GM23338 (cell line): ENCODE data around the gene DPP10. TPM values are rescaled to one million over a fixed set of nuclear protein-coding genes. Genes with fewer than 3 reads are reported as not detected.

Experiments used
- ATAC-seq: fragments of 200-7000 bp; cut with Tn5 transposase; 3 replicates; pipeline ENCODE4 v1.9.1; 2020
- DNase-seq: peaks from one replicate; pipeline ENCODE4 v3.0.0-alpha.2; 2015; ENCODE audit warnings: low spot score
- H2AFZ ChIP-seq: fragments of 200-600 bp; sonication (generic); 2 replicates; pipeline ENCODE4 v1.8.0; 2016; ENCODE audit warnings: antibody characterized with exemption, mild to moderate bottlenecking, moderate library complexity
- H3F3A ChIP-seq: fragments of 200-600 bp; sonication (generic); replicated peaks from 2 replicates; pipeline ENCODE4 v1.8.0; 2017; ENCODE audit warnings: antibody characterized with exemption, mixed run types, low read depth
- H3K27ac ChIP-seq: fragments of 200-600 bp; sonication (generic); 2 replicates; pipeline ENCODE4 v1.6.1; 2016; ENCODE audit warnings: low read depth
- H3K27me3 ChIP-seq: fragments of 200-600 bp; sonication (generic); 2 replicates; pipeline ENCODE4 v1.8.0; 2016; ENCODE audit warnings: mild to moderate bottlenecking, mixed run types, moderate library complexity; ENCODE audit not compliant: insufficient read depth
- H3K36me3 ChIP-seq: fragments of 200-600 bp; sonication (generic); 2 replicates; pipeline ENCODE4 v1.8.0; 2016; ENCODE audit warnings: mild to moderate bottlenecking; ENCODE audit not compliant: insufficient read depth
- H3K4me1 ChIP-seq: fragments of 200-600 bp; sonication (generic); 2 replicates; pipeline ENCODE4 v1.8.0; 2016; ENCODE audit warnings: mild to moderate bottlenecking, moderate library complexity; ENCODE audit not compliant: insufficient read depth
- H3K4me2 ChIP-seq: fragments of 200-600 bp; sonication (generic); 2 replicates; pipeline ENCODE4 v1.7.1; 2017; ENCODE audit warnings: mixed run types
- H3K4me3 ChIP-seq: fragments of 200-600 bp; sonication (generic); 2 replicates; pipeline ENCODE4 v1.6.1; 2016; ENCODE audit warnings: mixed run types
- H3K79me2 ChIP-seq: fragments of 200-600 bp; sonication (generic); replicated peaks from 2 replicates; pipeline ENCODE4 v1.8.0; 2017; ENCODE audit warnings: mild to moderate bottlenecking; ENCODE audit not compliant: insufficient read depth
- H3K9me2 ChIP-seq: fragments of 200-600 bp; sonication (generic); 2 replicates; pipeline ENCODE4 v1.8.0; 2017; ENCODE audit not compliant: insufficient read depth
- H4K20me1 ChIP-seq: fragments of 200-600 bp; sonication (generic); replicated peaks from 2 replicates; pipeline ENCODE4 v1.8.0; 2017; ENCODE audit warnings: mild to moderate bottlenecking; ENCODE audit not compliant: insufficient read depth
- H3K27ac Mint-ChIP-seq: 2 replicates; pipeline ENCODE4 v1.8.0; 2020; ENCODE audit warnings: inconsistent platforms, mild to moderate bottlenecking, moderate library complexity, mixed read lengths
- H3K27me3 Mint-ChIP-seq: 3 replicates; pipeline ENCODE4 v1.8.0; 2022; ENCODE audit warnings: low read depth, mild to moderate bottlenecking, moderate library complexity, mixed read lengths, inconsistent platforms; ENCODE audit not compliant: insufficient read depth, poor library complexity
- H3K36me3 Mint-ChIP-seq: 3 replicates; pipeline ENCODE4 v1.8.0; 2021; ENCODE audit warnings: low read depth, mild to moderate bottlenecking, inconsistent platforms, moderate library complexity, mixed read lengths
- H3K4me1 Mint-ChIP-seq: 3 replicates; pipeline ENCODE4 v1.8.0; 2020; ENCODE audit warnings: mild to moderate bottlenecking, inconsistent platforms, mixed read lengths
- H3K4me3 Mint-ChIP-seq: 3 replicates; pipeline ENCODE4 v1.8.0; 2021; ENCODE audit warnings: moderate library complexity, mild to moderate bottlenecking, inconsistent platforms, mixed read lengths
- H3K9me3 Mint-ChIP-seq: 3 replicates; pipeline ENCODE4 v1.8.0; 2020; ENCODE audit warnings: moderate library complexity, mild to moderate bottlenecking, inconsistent platforms, mixed read lengths
- CREB1 ChIP-seq: fragments of 250-450 bp; sonication (Bioruptor Pico); IDR thresholded peaks from 2 replicates; pipeline ENCODE4 v1.5.0; 2020; ENCODE audit warnings: low read depth, mild to moderate bottlenecking, moderate library complexity
- EZH2 ChIP-seq: fragments of 200-600 bp; sonication (generic); IDR thresholded peaks from one replicate; pipeline ENCODE4 v1.8.0; 2017; ENCODE audit warnings: antibody characterized with exemption, mild to moderate bottlenecking, low read depth; ENCODE audit not compliant: unreplicated experiment
- EZH2phosphoT487 ChIP-seq: fragments of 200-600 bp; sonication (generic); IDR thresholded peaks from one replicate; pipeline ENCODE4 v1.8.1; 2018; ENCODE audit warnings: antibody characterized with exemption; ENCODE audit not compliant: unreplicated experiment
- JUNB ChIP-seq: IDR thresholded peaks from one replicate; pipeline ENCODE4 v1.6.1; 2016; ENCODE audit warnings: antibody characterized with exemption; ENCODE audit not compliant: unreplicated experiment
- NANOG ChIP-seq: IDR thresholded peaks from 2 replicates; pipeline ENCODE4 v1.6.1; 2016; ENCODE audit warnings: antibody characterized with exemption, borderline replicate concordance
- POLR2AphosphoS5 ChIP-seq: IDR thresholded peaks from 2 replicates; pipeline ENCODE4 v1.6.1; 2016; ENCODE audit warnings: antibody characterized with exemption, low read depth
- STAT1 ChIP-seq: IDR thresholded peaks from one replicate; pipeline ENCODE4 v1.6.1; 2016; ENCODE audit warnings: antibody characterized with exemption; ENCODE audit not compliant: unreplicated experiment
- ZNF114 ChIP-seq: fragments of 250-450 bp; sonication (Bioruptor Pico); IDR thresholded peaks from 2 replicates; pipeline ENCODE4 v1.5.0; 2020; ENCODE audit warnings: mild to moderate bottlenecking, moderate library complexity
- ZNF331 ChIP-seq: fragments of 250-450 bp; sonication (Bioruptor Pico); IDR thresholded peaks from 2 replicates; pipeline ENCODE4 v1.5.0; 2020; ENCODE audit warnings: low read depth, mild to moderate bottlenecking, moderate library complexity
- polyA plus RNA-seq: library from polyadenylated mRNA; unstranded; fragments of >200 nt; fragmentation: Nextera tagmentation; extraction: Ambion mirVana; gene quantifications from 2 replicates; pipeline ENCODE4 v1.2.1, GENCODE V29; 2016
- total RNA-seq: library from RNA; depleted of rRNA; stranded (reverse); fragments of >200 nt; shearing (Covaris generic); gene quantifications from 2 replicates; pipeline ENCODE4 v1.2.3, GENCODE V29; 2014
- TF ChIP-seq, protein P1 (sequence below): IDR thresholded peaks from one replicate; pipeline ENCODE4 v1.6.1; 2018; ENCODE audit warnings: antibody characterized with exemption; ENCODE audit not compliant: unreplicated experiment
- TF ChIP-seq, protein P2 (sequence below), 2 experiments: fragments of 200-600 bp in 1 of 2; sonication (generic) in 1 of 2; conservative IDR thresholded peaks; 2 replicates each; pipeline versions ENCODE4 v1.5.1 to v1.6.1; 2016 to 2017; ENCODE audit warnings: antibody characterized with exemption in 2 of 2, low read depth in 2 of 2, mild to moderate bottlenecking in 2 of 2, moderate library complexity in 1 of 2
- TF ChIP-seq, protein P3 (sequence below): IDR thresholded peaks from 2 replicates; pipeline ENCODE4 v1.6.1; 2016; ENCODE audit warnings: antibody characterized with exemption
- TF ChIP-seq, protein P4 (sequence below): fragments of 250-450 bp; sonication (Bioruptor Pico); IDR thresholded peaks from 2 replicates; pipeline ENCODE4 v1.5.0; 2020; ENCODE audit warnings: mild to moderate bottlenecking, moderate library complexity

The DPP10 gene
- total and polyA plus RNA-seq, 2 experiments from 2014 or later, result 3.6 to 14.8 TPM

DNA sequence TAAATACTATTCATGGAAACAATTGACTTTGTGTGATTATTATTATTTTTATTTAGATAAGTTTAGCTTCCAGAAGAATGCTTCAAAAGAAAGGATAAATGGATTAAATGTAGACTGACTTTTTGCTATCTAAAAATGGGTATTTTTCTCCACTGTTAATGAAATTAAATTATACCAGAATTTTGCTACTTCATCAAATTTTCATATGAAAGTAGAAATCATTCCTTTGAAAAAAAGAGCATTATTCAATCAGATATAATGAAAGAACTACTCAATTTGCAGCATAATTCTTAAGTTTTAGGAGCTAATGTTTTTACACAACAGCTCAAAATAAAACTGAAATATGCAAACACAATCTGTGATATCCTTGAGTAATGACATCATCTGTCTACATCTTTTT is 1424.6 kb downstream of the DPP10 start:
- Histone ChIP-seq H3F3A (no peaks in the 10 kb centered on the region), H3K79me2 (no peaks in the 10 kb centered on the region), H3K27me3 (no peaks in the 10 kb centered on the region), H3K36me3 (no peaks in the 10 kb centered on the region), H2AFZ (no peak overlapping the region), H3K9me2 (no peaks in the 10 kb centered on the region), H3K4me3 (no peak overlapping the region), H3K4me2 (no peak overlapping the region), H3K27ac (no peak overlapping the region), H3K4me1 (no peaks in the 10 kb centered on the region), H4K20me1 (no peaks in the 10 kb centered on the region)
- H3K27ac Mint-ChIP-seq, result no peak overlapping the region
- no peak overlapping the region for H3K4me3 Mint-ChIP-seq
- no peaks in the 10 kb centered on the region for H3K4me1 Mint-ChIP-seq
- ATAC-seq (no peak), DNase-seq (no peak)
- TF ChIP-seq JUNB (no peak), ZNF331 (CRISPR knock-in tag) (no peak), CREB1 (CRISPR knock-in tag) (no peak), EZH2 (no peak), STAT1 (no peak), NANOG (no peak), POLR2AphosphoS5 (no peak), EZH2phosphoT487 (no peak), ZNF114 (CRISPR knock-in tag) (no peak)
- TF ChIP-seq, protein P1, sequence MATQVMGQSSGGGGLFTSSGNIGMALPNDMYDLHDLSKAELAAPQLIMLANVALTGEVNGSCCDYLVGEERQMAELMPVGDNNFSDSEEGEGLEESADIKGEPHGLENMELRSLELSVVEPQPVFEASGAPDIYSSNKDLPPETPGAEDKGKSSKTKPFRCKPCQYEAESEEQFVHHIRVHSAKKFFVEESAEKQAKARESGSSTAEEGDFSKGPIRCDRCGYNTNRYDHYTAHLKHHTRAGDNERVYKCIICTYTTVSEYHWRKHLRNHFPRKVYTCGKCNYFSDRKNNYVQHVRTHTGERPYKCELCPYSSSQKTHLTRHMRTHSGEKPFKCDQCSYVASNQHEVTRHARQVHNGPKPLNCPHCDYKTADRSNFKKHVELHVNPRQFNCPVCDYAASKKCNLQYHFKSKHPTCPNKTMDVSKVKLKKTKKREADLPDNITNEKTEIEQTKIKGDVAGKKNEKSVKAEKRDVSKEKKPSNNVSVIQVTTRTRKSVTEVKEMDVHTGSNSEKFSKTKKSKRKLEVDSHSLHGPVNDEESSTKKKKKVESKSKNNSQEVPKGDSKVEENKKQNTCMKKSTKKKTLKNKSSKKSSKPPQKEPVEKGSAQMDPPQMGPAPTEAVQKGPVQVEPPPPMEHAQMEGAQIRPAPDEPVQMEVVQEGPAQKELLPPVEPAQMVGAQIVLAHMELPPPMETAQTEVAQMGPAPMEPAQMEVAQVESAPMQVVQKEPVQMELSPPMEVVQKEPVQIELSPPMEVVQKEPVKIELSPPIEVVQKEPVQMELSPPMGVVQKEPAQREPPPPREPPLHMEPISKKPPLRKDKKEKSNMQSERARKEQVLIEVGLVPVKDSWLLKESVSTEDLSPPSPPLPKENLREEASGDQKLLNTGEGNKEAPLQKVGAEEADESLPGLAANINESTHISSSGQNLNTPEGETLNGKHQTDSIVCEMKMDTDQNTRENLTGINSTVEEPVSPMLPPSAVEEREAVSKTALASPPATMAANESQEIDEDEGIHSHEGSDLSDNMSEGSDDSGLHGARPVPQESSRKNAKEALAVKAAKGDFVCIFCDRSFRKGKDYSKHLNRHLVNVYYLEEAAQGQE, result no peak
- TF ChIP-seq, protein P2, sequence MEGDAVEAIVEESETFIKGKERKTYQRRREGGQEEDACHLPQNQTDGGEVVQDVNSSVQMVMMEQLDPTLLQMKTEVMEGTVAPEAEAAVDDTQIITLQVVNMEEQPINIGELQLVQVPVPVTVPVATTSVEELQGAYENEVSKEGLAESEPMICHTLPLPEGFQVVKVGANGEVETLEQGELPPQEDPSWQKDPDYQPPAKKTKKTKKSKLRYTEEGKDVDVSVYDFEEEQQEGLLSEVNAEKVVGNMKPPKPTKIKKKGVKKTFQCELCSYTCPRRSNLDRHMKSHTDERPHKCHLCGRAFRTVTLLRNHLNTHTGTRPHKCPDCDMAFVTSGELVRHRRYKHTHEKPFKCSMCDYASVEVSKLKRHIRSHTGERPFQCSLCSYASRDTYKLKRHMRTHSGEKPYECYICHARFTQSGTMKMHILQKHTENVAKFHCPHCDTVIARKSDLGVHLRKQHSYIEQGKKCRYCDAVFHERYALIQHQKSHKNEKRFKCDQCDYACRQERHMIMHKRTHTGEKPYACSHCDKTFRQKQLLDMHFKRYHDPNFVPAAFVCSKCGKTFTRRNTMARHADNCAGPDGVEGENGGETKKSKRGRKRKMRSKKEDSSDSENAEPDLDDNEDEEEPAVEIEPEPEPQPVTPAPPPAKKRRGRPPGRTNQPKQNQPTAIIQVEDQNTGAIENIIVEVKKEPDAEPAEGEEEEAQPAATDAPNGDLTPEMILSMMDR (conservative IDR thresholded peaks at IDR 0.05; ENCODE audit: low read depth in 2 of 2), result no peak
- TF ChIP-seq, protein P3, sequence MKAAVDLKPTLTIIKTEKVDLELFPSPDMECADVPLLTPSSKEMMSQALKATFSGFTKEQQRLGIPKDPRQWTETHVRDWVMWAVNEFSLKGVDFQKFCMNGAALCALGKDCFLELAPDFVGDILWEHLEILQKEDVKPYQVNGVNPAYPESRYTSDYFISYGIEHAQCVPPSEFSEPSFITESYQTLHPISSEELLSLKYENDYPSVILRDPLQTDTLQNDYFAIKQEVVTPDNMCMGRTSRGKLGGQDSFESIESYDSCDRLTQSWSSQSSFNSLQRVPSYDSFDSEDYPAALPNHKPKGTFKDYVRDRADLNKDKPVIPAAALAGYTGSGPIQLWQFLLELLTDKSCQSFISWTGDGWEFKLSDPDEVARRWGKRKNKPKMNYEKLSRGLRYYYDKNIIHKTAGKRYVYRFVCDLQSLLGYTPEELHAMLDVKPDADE, result no peak
- TF ChIP-seq, protein P4, sequence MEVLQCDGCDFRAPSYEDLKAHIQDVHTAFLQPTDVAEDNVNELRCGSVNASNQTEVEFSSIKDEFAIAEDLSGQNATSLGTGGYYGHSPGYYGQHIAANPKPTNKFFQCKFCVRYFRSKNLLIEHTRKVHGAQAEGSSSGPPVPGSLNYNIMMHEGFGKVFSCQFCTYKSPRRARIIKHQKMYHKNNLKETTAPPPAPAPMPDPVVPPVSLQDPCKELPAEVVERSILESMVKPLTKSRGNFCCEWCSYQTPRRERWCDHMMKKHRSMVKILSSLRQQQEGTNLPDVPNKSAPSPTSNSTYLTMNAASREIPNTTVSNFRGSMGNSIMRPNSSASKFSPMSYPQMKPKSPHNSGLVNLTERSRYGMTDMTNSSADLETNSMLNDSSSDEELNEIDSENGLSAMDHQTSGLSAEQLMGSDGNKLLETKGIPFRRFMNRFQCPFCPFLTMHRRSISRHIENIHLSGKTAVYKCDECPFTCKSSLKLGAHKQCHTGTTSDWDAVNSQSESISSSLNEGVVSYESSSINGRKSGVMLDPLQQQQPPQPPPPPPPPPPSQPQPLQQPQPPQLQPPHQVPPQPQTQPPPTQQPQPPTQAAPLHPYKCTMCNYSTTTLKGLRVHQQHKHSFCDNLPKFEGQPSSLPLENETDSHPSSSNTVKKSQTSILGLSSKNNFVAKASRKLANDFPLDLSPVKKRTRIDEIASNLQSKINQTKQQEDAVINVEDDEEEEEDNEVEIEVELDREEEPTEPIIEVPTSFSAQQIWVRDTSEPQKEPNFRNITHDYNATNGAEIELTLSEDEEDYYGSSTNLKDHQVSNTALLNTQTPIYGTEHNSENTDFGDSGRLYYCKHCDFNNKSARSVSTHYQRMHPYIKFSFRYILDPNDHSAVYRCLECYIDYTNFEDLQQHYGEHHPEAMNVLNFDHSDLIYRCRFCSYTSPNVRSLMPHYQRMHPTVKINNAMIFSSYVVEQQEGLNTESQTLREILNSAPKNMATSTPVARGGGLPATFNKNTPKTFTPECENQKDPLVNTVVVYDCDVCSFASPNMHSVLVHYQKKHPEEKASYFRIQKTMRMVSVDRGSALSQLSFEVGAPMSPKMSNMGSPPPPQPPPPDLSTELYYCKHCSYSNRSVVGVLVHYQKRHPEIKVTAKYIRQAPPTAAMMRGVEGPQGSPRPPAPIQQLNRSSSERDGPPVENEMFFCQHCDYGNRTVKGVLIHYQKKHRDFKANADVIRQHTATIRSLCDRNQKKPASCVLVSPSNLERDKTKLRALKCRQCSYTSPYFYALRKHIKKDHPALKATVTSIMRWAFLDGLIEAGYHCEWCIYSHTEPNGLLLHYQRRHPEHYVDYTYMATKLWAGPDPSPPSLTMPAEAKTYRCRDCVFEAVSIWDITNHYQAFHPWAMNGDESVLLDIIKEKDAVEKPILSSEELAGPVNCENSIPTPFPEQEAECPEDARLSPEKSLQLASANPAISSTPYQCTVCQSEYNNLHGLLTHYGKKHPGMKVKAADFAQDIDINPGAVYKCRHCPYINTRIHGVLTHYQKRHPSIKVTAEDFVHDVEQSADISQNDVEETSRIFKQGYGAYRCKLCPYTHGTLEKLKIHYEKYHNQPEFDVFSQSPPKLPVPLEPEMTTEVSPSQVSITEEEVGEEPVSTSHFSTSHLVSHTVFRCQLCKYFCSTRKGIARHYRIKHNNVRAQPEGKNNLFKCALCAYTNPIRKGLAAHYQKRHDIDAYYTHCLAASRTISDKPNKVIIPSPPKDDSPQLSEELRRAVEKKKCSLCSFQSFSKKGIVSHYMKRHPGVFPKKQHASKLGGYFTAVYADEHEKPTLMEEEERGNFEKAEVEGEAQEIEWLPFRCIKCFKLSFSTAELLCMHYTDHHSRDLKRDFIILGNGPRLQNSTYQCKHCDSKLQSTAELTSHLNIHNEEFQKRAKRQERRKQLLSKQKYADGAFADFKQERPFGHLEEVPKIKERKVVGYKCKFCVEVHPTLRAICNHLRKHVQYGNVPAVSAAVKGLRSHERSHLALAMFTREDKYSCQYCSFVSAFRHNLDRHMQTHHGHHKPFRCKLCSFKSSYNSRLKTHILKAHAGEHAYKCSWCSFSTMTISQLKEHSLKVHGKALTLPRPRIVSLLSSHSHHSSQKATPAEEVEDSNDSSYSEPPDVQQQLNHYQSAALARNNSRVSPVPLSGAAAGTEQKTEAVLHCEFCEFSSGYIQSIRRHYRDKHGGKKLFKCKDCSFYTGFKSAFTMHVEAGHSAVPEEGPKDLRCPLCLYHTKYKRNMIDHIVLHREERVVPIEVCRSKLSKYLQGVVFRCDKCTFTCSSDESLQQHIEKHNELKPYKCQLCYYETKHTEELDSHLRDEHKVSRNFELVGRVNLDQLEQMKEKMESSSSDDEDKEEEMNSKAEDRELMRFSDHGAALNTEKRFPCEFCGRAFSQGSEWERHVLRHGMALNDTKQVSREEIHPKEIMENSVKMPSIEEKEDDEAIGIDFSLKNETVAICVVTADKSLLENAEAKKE (CRISPR knock-in tag), result no peak
- H3K9me3 Mint-ChIP-seq, result no peaks in the 10 kb centered on the region
- H3K36me3 Mint-ChIP-seq, result no peaks in the 10 kb centered on the region
- peaks cover 5% of the 10 kb centered on the region for H3K27me3 Mint-ChIP-seq
